HG02798 (cell line): ENCODE data around the gene SATB2.
A peak's percentile ranks its signal among the peaks of the same experiment; 100 is the strongest.

Source experiments
- ATAC-seq: cut with Tn5 transposase; IDR thresholded peaks from one replicate; pipeline ENCODE4 v1.9.1; 2021; ENCODE audit warnings: mild to moderate bottlenecking; ENCODE audit not compliant: unreplicated experiment, poor library complexity

The SATB2 gene

DNA sequence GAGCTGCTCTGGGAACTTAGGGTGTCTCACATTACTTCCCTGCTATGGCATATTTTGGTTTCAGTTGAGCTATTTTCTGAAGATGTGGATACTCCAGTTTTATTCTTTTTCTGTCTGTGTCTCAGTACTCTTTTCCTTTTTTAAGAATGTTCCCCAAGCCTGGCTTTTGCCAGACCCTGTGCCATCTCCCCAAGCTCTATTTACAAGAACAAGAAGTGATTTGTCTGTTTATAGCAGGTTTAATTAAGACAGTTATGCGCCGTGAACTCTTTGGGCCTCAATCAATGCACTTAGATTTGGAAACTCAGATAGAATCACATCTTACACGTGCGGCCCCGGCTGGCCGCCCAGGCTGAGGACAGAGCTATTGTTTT, 8.9 kb upstream of the SATB2 start:
- no peak for ATAC-seq

DNA sequence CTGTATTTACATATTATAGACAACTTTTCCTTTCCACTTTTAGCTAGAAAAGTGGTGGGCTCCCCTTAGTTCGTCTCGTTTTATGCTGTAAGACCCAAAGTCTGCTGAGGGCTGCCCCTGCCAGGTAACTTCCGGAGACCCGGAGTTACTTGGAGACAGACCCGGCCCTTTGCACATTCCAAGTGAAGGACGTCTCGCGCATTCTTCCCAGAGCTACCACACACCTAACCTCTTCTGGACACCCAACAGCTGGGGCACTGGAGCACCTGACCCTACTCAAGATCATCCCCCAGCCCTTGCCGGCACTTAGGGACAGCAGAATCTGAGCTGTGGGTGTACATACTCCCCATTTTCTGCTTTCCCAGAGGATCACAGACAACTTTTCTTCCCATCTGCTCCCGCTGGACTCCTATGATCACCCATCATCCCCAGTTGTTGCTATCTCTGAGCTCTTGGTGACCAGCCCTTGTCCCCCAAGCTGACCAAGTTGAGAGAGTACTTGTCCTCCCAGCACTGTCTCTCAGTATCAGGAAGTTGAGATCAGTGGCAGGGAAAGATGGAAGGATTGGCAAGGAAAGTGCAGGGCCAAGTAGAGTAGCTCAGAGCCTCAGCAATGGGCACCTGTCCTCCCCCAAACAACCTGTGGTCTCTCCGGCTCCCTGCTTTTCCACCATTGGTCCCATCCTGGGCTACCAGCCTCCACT, 8.4 kb upstream of the SATB2 start:
- ATAC-seq: no peak

DNA sequence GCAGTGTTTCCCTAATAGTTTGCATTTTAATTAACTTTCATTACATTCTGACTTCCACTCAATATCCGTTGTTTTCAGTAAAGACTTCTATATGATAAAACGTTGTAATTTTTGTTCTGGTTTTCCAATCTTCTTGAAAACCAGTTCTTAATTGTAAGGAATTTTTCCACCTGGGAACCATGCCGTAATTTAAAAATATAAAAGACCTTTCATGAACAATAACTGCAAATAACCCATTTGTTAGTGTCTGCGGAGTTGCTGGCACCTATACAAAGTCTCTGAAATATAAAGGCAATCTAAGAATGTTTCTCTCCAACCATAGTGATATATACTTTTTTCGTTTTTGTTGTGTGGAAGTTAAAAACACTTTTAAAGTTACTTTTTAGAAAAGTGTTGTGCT, 7.7 kb upstream of the SATB2 start:
- no peak for ATAC-seq

DNA sequence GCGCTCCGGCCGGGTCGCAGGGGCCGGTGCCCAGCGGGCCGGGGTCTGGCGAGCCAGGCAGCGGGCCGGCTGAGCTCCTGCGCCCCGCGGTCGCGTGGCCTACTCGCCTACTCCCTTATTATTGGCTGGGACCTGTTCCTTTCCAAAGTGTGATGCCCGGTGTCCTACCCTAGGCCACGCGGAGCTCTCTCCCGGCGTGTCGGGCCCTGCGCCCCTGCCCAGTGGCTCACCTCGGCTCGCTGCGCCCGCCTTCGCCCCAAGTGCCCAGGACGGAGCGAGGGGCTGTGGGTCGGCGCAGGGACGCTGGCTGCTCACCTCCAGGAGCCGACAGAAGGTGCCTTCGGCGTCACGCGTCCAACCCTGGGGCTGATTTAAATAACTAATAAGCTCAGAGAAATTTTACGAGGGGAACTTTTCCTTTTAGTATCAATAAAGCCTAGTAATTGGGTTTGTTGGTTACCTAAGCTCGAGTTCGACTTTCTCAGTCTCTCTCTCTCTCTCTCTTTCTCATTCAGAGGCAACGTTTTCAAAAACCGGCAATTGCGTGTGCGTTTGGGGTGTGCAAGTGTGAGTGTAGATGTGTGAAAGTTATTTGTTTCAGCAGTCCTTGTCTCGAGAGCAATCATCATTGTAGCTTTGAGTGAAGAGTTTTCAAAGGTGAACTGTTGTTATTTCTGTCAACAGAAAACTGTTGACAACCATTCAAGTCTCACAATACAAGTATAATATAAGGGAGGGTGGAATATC, 7.0 kb upstream of the SATB2 start:
- ATAC-seq: no peak

DNA sequence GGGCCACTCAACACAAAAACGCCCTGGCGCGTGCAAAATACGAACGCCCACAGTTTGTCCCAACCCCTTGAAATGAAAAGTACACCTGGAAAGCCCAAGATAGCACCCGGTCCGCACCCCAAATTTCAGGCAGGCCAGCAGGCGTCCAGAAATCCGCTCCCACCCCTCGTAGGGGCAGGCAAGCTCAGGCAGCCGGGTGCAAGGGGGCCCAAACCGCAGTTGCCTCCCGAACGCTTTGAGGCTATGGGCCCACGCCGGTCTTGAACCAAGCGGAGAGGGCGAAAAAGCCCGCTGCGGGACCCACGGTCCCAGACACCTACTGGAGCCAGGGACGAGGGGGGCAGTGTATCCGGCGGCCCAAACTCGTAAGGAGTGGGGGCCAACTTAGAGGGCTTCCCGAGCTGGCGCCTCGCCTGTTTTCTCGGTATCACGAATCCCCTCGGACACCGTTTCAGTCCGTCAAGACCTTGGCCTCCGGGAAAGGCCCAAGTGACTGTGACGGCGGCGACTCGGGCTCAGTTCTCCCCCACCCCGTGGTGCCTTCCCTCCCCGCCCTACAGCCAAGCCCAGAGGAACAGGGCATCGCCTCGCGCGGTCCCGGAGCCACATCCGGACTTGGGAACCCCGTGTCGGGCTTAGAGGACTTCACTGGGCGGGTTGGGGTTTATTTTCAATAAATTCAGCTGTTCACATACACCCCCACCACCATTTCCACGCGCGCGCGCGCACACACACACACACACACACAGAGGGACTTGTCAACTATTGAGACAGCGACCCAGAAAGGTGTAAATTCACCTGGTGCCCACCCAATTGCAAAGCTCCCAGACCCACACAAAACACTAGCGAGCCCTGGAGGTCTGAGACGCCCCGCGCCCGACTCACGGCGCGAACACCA, 6.2 kb upstream of the SATB2 start:
- no peak for ATAC-seq

DNA sequence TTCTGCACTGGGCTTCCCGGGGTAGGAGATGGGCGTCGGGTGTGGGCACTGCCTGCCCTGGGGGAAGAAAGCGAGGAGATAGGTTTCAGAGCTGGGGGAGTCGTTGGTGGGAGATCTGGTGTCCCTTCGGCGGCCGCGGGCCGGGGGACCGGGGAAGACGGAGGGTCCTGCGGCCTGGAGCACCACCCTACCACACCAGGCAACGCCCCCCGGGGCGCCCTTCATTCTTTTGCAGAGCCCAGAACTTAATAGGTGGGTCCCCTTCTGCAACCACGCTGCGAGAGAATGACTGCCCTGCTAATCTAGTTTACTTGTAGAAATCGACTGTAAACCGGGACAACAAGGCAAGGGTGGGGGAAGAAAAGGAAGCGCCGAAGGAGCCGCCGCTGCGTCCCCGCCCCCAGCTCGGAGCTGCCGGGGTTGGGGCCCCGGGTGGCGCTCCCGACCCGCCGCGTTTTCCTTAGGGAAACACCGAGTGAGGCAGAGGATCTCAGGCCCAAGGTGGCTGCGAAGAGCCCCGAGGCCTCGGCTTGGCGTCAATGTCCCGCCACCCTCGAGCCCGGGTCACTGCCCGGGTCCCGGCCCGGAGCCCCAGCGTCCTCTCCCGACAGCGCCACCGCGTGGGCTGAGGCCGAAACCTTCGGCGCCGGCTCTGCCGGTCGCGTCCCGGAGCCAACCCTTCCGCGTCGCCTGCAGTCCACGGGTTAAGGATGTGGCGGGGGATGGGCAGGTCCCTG, 5.4 kb upstream of the SATB2 start:
- no peak for ATAC-seq

DNA sequence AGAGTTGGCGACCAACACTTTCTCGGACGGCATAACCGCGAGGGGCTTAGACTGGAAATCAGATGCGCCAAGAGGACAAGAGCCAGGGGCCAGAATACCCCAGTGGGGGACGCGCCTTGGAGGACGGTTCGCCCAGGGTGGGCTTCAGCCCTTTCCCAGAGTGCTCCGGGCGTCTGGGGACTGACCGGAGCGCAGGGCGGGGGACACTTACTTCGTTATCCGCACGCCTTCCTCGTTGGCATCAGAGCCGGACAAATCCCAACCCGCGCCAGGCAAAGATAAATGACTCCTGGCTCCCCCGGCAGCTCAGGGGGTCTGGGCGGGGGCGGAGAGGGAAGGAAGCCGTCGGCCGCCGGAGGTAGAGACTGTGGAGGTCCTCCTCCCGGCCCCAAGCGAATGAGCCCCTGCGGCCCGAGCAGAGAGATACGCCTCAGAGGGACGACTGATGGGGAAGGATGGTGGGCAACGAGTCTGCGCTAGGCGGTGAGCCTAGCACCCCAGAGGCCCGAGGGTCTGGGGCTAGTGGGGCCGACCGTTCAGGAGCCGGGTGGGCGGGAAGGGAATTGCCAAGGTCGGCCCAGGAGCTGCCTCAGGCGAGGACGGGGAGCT, 4.7 kb upstream of the SATB2 start:
- ATAC-seq: no peak

DNA sequence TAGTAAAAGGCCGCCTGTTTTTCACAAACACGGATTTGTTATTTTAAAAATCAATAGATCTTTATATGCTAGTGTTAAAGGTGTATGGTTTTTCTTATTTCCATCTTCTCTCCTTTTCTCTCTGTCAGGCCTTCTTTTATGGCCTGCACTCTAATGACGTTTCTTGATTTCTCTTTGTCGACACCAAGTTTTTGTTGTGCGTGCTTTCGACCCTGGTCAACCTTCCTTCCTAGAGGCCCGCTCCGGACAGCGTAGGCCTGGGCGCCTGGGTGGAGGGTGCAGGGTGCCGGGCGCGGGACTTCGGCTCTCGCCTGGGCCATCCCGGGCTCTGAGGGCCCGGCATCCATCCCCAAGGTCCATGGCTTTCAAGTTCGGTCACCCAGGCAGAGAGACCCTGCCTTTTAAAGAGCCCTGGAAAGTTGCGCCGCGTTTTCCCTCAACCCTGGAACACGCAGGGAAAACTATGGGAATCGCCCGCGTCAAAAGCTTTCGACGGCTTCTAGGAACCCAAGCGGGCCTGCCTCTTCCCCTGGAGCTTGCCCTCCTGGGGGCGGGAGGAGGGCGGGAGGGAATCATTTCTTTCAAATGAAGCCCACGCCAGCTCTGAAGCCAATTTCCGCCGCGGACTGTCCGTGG, 4.1 kb upstream of the SATB2 start:
- no peak for ATAC-seq

DNA sequence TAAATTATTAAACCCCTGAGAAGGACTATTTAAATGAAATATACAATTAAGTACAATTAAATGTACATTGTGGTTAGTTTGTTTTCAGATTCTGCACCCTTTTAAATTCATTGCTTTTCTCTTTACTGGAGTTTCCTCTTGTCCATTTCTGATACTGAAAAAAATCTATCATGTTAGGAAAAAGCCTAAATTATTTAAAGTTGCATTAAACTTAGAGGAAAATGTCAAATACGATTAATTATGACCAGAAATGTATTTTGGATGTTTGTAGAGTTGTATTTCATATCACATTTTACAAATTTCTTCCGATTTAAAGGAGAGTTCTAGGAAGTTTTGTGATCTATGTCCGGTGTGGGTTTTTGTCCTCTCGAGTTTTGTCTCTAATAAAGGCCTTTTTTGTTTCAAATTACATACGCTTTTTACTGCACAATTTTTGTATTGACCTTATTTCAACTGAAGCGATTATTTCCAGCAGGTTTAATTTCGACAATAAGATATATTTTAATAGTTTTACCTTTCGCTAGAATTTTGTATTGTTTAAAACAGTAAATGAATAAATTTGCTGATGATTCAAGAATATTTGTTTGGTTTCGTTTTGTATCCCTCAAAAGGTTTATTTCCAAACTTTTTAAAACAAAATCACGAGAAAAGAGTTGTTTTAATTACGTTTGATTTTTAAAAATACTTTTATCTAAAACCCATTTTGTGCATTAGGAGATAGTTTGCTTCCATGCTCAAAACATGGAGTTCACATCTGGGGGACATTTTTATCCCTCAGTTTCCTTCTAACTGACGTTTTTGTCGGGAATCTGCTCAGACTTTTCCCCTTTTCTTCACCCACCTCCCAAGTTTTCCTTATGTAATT, 3.3 kb upstream of the SATB2 start:
- no peak for ATAC-seq

DNA sequence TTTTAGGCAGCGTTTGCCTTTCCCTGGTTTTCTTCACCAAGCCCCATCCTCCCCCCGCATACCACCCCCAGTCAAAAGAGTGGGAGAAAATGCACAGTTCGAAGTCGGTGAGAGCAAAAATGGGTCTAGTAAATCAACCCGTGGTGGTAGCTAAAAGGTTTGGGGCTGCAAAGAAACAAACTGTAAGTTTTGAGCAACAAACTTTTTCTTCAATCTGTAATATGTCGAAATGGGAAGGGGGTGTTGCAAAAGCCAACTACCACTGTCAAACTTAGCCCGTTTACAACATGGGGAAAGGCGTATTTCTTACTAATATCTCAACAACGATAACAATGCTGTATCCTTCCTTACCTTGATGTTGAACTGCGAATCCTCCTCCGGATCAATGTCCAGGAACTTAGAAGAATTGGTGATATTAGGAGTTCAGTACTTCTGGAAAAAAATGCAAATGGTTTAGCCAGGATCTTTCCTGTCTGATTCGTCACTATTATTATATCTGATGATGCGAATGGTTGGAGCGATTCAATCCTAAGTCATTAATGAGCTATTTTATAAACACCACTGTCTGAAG, 2.4 kb upstream of the SATB2 start:
- no peak for ATAC-seq

DNA sequence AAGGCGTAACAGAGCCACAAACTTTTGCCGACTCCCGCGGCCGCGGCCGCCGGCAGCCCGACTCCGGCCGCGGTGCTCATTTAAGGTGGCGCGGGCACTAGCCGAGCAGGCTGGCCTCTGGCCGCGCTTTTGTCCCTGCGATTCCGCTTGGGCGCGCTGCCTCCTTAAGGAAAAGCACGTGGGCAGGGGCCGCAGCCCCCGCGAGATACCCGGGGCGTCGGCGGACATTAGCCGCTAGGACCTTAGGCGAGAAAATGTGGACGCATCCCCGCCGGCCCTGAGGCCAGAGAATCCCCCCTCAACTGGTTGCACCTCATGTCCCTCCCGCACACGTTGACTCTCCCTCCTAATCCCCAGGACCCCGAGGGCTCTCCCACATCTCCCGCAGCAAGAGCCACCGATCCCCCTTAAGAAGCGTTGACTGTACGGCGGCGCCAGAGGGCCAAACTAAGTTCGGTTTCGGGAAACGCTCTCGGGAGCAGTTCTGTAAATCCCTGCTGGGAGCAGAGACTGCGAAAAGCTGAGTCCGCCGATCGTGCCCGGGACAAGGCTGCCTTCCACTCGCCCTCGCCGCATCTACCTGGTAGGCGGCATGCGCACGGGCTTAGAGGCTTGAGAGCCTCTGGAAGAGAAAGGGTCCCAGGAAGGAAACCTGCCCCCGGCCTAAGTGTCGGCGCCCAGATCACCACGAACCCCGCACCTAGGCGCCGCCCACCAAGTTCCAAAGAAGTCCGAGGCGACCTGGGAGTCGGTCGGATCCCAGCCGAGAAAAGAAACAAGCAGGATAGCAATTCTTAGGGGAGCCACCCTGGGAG, 1.8 kb upstream of the SATB2 start:
- peak; percentile 61 for ATAC-seq

DNA sequence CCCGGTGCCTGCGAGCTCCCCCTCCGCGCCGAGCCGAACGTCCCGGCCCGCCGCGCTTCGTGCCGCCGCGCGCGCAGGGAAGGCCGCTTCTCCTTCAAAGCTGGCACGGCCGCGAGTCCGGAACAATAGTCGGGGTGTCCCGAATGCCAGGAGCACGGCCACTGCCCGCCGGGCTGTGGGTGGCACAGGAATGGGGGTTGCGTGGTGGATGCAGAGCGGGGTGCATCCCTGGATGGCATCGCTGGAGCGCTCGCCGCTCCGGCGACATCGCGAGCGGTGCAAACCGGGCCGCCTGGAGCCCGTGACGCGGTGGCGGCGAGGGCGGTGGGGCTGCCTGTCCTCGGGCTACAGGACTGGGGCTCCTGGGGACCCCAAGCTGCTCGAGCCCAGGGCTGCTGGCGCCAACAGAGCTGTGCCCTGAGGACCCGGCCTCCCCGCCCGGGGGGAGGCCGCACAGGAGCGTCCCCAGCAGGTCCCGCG, 1.1 kb upstream of the SATB2 start:
- ATAC-seq: peak; percentile 53

DNA sequence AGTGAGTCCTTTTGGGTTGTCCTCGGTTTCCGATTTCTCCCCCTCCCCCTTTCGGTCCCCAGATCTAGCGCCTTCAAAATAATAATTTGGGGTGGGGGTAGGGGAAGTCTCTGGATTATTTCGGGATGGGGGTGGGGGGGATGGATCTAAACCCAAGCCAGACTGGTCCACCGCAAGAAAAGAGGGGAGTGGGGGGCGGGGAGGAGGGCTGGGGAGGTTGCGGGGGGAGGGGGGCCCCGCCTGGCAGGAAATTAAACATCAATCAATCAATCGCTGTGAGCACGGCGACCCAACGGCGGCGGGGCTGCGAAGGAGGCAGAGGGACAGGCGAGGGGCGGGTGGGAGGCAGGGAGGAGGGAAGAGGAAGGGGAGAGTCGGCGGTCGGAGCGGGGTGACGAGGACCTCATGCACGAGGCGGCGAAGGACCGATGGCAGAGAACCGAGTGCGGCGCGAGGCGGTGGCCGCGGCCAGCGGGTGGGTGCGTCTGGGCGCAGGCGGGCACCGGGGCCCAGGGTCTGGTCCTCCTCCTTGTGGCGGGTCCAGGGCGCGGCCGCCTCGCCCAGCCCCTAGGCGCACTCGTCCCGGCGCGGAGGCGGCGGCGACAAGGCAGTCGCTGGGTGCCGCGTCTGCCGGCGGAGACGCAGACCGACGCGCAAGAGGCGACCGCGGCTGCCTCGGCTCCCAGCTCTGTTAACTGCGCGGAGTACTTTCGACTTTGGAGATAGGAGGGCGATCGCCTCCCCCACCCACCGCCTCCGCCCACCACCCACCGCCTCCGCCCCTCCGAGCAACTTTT, 468 bp upstream of the SATB2 start:
- ATAC-seq: peak; percentile 27

DNA sequence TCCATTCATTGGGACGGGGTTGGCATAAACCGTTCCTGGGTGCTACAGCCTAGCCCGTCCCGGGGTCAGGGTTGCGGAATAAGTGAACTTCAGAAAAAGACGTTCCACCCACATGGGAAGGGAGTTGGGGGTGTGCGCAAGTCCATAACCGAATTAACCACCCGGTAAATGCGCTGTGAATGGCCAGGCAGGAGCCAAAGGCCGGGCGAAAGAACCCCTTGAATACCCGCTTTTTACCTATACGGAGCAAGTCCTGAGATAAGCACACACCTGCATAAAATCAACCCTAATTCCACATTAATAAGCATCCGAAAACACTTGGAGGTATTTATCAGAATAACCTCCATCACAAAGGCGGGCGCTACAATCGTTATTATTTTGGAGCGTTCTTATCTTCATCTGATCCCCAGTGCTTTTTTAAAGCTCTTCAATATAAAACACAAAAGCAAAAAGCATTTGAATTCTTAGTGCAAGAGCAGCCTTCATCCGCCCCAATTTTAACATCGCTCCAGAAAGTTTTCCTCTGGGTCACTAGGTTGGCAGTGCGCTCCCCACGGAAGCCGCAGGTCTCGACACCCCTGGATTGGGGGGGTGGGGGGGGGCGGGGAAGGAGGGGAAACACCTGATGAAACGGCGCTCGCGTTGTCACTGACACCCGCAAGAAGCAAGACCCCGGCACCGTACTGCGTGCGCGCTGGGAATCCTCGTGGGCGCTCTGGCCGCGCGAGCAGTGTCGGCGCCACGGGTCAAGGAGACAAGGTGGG, 1.2 kb downstream of the SATB2 start:
- ATAC-seq: no peak

DNA sequence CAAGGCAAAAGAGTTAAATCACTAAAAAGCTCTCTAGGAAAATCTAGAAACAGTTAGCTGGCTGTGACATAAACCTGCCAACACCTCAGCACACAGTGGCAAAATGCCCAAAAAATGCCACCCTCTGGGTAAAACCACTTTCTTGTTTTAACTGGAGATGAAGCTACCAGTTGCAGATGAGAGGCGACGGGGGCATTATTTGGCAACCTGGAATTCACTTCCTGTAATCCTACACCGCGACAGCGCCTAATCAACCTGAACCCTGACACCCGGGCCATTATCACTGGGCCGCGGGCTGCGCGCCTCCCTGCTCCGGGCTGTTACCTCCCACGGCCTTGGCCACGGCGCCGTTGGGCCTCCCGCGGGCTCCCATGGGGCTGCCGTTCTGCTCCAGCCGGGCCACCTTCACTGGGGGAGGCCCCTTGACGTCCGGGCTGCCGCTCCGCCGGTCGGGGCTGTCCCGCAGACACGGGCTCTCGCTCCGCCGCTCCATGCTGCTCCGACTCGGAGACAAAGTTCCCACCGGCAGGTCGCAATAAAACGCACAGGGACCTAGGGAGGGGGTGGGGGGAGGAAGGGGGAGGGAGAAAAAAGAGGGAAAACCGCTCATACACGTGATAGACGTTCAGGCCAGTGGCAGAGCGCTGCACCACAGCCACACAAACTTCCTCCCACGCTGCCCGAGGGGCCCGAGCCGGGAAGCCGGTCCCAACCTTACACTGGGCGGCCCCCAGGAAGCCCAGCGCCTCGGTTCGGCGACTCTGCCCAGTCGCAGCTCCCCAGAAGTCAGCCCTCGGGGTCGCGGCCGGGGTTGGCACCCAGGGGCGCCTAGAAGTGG, 2.0 kb downstream of the SATB2 start:
- peak; percentile 22 for ATAC-seq
